GM21515 (cell line): ENCODE data around the gene AKR1C1.
"Not testable (repeated sequence)": the region's sequence is repeated elsewhere in the genome, so short reads cannot be mapped to it uniquely, and the experiment has no call there.

Source experiments
- ATAC-seq: cut with Tn5 transposase; IDR thresholded peaks from one replicate; pipeline ENCODE4 v1.9.1; 2021; ENCODE audit not compliant: unreplicated experiment

AKR1C1 gene

GRCh38 chr10:5014200-5014910 lies 51.1 kb downstream of the AKR1C1 start:
- not testable (repeated sequence) for ATAC-seq

DNA sequence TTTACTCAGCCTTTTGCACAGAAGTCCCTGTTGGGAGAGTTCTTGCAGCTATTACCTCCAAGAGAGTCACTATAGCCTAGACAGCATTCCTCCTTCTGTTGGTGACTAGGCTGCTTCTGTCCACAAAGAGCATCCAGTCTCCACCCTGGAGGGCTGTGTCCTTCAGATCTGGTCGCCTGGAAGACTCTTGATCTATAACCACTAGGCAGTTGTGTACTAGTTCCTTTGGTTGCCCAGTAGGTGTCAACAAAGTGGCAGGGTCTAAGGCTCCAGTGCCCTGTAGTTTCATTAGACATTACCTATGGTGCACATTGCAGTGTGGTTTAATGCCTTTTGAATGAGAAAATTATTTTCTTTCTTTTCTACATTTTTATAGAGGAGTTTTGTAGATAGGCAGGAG lies 51.7 kb downstream of the AKR1C1 start:
- no peak for ATAC-seq

- ATAC-seq = no peak
Measured at GRCh38 chr10:5018134-5018533, 54.9 kb downstream of the AKR1C1 start.

- not testable (repeated sequence) for ATAC-seq
Measured at GRCh38 chr10:5018671-5019277, 55.6 kb downstream of the AKR1C1 start.

DNA sequence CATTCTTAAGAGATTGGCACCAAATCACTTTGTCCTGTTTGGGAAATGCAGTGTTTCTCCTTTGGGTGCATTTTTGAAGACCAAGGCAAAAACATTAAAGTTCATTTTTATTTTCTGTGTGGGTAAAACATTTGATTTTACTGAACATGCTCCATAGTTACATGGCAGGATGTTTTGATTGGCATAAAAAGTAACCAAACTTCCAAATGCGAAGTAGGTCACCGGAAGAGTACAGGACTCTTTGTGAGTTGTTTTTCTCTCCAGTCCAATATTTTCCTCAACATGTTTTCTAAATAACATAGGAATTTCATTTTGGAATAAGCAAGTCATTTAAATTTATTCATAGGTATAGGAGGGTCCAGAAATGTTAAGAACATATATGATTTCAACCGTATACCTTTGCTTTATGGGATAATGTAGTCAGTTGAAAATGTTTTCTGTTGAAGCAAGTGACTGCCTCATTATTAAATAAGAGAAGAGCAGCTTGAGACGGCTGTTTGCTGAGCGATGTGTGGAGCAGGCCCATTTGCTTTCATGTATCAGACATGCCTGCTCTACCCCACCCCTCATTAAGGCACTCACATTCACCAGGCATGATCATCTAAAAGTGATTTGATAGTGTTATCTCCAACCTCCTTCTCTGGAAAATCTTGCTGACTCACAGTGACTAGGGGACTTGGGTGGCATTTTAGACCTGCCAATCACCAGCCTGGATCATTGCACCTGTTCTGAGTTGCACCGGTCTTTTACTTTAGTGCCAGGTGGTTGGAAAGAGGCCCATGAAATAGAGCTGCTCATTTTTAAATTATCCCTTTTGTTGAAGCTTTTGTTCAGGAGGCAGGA lies 56.8 kb downstream of the AKR1C1 start:
- ATAC-seq = not testable (repeated sequence)

DNA sequence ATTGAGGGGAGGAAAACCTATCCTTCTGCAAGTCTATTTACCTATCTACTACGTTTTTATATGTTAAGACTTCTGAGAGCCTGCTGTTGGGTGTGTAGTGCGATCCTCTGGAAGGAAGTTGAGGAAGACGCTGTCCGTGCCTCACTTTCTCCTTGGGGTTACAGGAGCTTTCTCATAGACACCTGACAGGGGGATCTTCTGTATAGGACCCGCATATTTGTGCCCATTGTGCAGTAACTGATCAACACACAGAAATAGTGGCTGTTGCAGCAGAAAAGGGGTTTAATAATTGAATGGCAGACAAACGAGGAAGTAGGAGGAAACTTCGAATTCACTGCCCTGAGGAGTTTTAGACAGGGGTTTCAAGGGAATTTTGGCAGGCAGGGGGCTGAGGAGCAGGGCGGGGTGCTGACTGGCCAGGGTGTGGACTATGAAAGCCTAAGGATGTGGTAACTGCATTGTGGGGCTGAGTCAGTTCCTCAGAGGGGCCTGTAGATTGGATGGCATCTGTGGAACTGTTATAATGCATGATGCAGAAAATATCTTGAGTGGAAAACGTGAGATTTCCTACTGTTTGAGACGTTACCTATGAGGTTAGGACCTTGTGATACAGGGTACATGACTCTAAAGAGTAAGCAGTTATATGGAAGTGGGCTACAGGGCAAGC lies 58.5 kb downstream of the AKR1C1 start:
- ATAC-seq = not testable (repeated sequence)

DNA sequence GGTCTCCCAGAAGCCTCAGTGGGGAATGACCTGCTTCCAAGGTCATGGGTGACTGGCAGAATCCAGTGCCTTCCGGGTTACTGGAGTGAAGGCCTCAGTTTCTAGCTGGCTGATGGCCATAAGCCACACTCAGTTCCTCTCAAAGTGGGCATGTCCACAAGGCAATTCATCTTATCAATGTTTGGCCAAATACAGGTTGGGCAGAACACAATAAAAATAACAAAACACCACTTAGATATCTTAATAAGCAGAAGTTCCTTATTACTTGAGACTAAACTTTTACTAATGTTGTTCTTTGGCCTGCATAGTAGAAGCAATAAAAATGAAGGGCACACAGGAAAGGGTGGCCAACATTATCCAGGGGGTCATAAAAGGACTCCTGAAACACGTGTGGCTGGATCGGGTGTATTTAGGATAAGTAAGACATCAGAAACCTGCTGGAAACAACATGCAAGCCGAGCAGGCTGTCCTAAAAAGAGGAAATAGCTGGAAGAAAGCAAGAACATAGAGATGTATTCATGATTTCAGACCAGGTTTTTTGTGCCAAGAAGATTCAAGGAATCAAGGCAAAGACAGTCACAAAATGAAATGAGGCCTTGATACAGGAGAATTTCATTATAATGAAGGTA lies 60.1 kb downstream of the AKR1C1 start:
- no peak for ATAC-seq

- ATAC-seq = not testable (repeated sequence)
Measured at GRCh38 chr10:5025461-5025881, 62.3 kb downstream of the AKR1C1 start.

DNA sequence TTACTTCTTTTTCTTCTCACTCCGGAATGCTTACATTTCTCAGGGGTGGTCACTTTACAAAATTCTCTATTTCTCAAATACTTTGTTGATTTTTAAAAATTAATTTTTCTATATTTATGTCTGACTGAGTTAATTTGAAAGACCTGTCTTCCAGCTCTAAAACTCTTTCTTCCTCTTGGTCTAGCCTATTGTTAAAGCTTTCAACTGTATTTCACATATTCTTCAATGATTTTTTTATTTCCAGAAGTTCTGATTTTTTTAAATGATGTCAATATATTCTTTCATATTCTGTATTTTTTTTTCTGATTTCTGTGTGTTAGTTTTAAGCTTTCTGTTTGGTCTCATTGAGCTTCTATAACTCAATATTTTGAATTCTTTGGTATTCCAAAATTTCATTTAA lies 67.8 kb downstream of the AKR1C1 start:
- ATAC-seq = no peak

GRCh38 chr10:5031588-5031987 lies 68.4 kb downstream of the AKR1C1 start:
- not testable (repeated sequence) for ATAC-seq

DNA sequence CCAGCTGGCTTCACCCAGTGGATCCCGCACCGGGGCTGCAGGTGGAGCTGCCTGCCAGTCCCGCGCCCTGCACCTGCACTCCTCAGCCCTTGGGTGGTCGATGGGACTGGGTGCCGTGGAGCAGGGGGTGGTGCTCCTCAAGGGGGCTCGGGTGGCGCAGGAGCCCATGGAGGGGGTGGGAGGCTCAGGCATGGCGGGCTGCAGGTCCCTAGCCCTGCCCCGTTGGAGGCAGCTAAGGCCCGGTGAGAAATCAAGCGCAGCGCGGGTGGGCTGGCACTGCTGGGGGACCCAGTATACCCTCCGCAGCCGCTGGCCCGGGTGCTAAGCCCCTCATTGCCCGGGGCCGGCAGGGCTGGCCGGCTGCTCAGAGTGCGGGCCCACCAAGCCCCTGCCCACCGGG lies 69.2 kb downstream of the AKR1C1 start:
- ATAC-seq = not testable (repeated sequence)
